Sigmoid colon (tissue), 7 donors: ENCODE measurements around the gene TMEM86B. TPM values are rescaled to one million over a fixed set of nuclear protein-coding genes. Genes with fewer than 3 reads are reported as not detected.

Experiments used
- DNase-seq: peaks from one replicate; pipeline ENCODE4 v3.0.0-alpha.2; 2019
- H3K27ac ChIP-seq, 4 donors: fragments of 200-600 bp; sonication (generic); one replicate each; pipeline ENCODE4 v1.5.1; 2016 to 2019; ENCODE audit warnings: mild to moderate bottlenecking in 1 of 4
- H3K27me3 ChIP-seq, 3 donors: fragments of 200-600 bp; sonication (generic); one replicate each; pipeline ENCODE4 v1.5.1; 2019; ENCODE audit warnings: mild to moderate bottlenecking in 1 of 3
- H3K36me3 ChIP-seq, 4 donors: fragments of 200-600 bp; sonication (generic); one replicate each; pipeline ENCODE4 v1.5.1; 2016 to 2019
- H3K4me1 ChIP-seq, 4 donors: fragments of 200-600 bp; sonication (generic); one replicate each; pipeline ENCODE4 v1.5.1; 2017 to 2019
- H3K4me3 ChIP-seq, 4 donors: fragments of 200-600 bp; sonication (generic); one replicate each; pipeline ENCODE4 v1.5.1; 2017 to 2019; ENCODE audit warnings: mild to moderate bottlenecking in 2 of 4, moderate library complexity in 1 of 4
- H3K9me3 ChIP-seq, 4 donors: fragments of 200-600 bp in 3 of 4; sonication (generic) in 3 of 4; one replicate each; pipeline versions ENCODE4 v1.5.1 to v1.6.1; 2013 to 2019
- EP300 ChIP-seq, 4 donors: sonication (generic); formaldehyde crosslinking; IDR thresholded peaks; one replicate each; pipeline ENCODE4 v1.6.1; 2017; ENCODE audit warnings: antibody characterized with exemption in 4 of 4
- POLR2A ChIP-seq, 2 donors: fragments of 450-650 bp; IDR thresholded peaks; one replicate each; pipeline ENCODE4 v1.6.1; 2016; ENCODE audit warnings: antibody characterized with exemption in 2 of 2, mild to moderate bottlenecking in 2 of 2, moderate library complexity in 2 of 2
- POLR2AphosphoS5 ChIP-seq, 4 donors: sonication (generic); formaldehyde crosslinking; IDR thresholded peaks; one replicate each; pipeline ENCODE4 v1.6.1; 2017; ENCODE audit warnings: antibody characterized with exemption in 4 of 4
- WGBS, 2 donors: extraction: QIAGEN DNeasy Blood & Tissue Kit; methylation state at CpG; one replicate each; pipeline ENCODE4 v1.1.7; 2013; 5-methylcytosine and 5-hydroxymethylcytosine counted together
- intact Hi-C: fragments of 100-400 bp; cut with DNase I; formaldehyde crosslinking; loops from one replicate; pipeline ENCODE4 v1.15.1; 2023
- polyA plus RNA-seq, 3 donors: library from polyadenylated mRNA; stranded (reverse); fragments of 200-250 nt; gene quantifications; one replicate each; pipeline ENCODE4 v1.2.3, GENCODE V29; 2013
- total RNA-seq, 4 donors: library from RNA; depleted of rRNA; stranded (reverse); fragments of >200 nt; gene quantifications; one replicate each; pipeline ENCODE4 v1.1.0, GENCODE V29; 2016
- TF ChIP-seq, protein P1 (sequence below), 4 experiments: fragments of 450-650 bp in 3 of 4; fragments of 200-600 bp in 1 of 4; IDR thresholded peaks; one replicate each; pipeline ENCODE4 v1.5.1; 2016 to 2019; ENCODE audit warnings: antibody characterized with exemption in 4 of 4, mild to moderate bottlenecking in 3 of 4, moderate library complexity in 2 of 4
- donor health status: healthy with polysubstance abuse.
- donor health status: Bipolar disorder and iron deficiency.
- donor health status: healthy.

TMEM86B gene
- total and polyA plus RNA-seq, 7 donors, result 0.69 to 7.9 (median 1.8) TPM

DNA sequence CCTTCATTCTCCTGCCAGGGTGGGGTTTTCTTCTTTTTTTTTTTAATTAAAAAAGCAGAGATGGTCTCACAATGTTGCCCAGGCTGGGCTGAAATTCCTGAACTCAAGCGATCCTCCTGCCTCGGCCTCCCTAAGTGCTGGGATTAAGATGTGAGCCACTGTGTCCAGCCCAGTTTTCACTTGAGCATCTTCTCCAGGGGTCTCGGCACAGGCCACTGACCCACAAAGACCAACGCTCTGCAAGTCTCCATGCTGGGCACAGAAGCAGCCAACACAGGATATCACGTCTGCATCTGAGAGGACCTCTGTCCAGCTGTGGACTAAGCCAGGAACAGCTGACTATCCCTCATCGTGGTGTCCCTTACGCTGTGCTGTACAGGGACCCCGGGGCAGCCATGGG lies 9.5 kb upstream of the TMEM86B start:
- Histone ChIP-seq H3K4me1 (no peaks in the 10 kb centered on the region), H3K4me3 (no peak overlapping the region), H3K36me3 (peaks cover 44 to 97% (median 74%) of the 10 kb centered on the region in 4 donors), H3K27me3 (no peaks in the 10 kb centered on the region), H3K9me3 (no peaks in the 10 kb centered on the region), H3K27ac (no peak overlapping the region)
- WGBS, 2 donors, result 95 to 97% methylated on average over 8 of the region's 8 CpGs
- intact Hi-C loops, result no loop called here
- no peak for DNase-seq
- TF ChIP-seq POLR2A (IDR thresholded peaks at IDR 0.05), result no peak
- TF ChIP-seq EP300 (IDR thresholded peaks at IDR 0.05), result no peak
- no peak for TF ChIP-seq POLR2AphosphoS5 (IDR thresholded peaks at IDR 0.05)

- no peak overlapping the region for H3K4me3 ChIP-seq
- no peaks in the 10 kb centered on the region for H3K27me3 ChIP-seq
- 88 to 89% methylated on average over 5 of the region's 5 CpGs for WGBS, 2 donors
- H3K27ac ChIP-seq, result no peak overlapping the region
- no peak for TF ChIP-seq POLR2AphosphoS5 (IDR thresholded peaks at IDR 0.05)
- peaks cover 41 to 84% (median 60%) of the 10 kb centered on the region in 4 donors for H3K36me3 ChIP-seq
- intact Hi-C loops, result no loop called here
- DNase-seq, result no peak
- H3K4me1 ChIP-seq, result peaks cover 0 to 14% (median 12%) of the 10 kb centered on the region in 4 donors
- no peaks in the 10 kb centered on the region for H3K9me3 ChIP-seq
These were observed 4.4 kb upstream of the TMEM86B start for GRCh38 chr19:55232986-55233385.

GRCh38 chr19:55232286-55232602 lies 3.7 kb upstream of the TMEM86B start:
- Histone ChIP-seq H3K4me3 (no peak overlapping the region), H3K36me3 (peaks cover 36 to 76% (median 53%) of the 10 kb centered on the region in 4 donors), H3K27ac (no peak overlapping the region), H3K9me3 (no peaks in the 10 kb centered on the region), H3K4me1 (peaks cover 0 to 21% (median 19%) of the 10 kb centered on the region in 4 donors), H3K27me3 (no peaks in the 10 kb centered on the region)
- no peak for DNase-seq
- intact Hi-C loops, result no loop called here
- WGBS, 2 donors, result 80 to 94% methylated on average over 12 of the region's 12 CpGs
- TF ChIP-seq, protein P1, sequence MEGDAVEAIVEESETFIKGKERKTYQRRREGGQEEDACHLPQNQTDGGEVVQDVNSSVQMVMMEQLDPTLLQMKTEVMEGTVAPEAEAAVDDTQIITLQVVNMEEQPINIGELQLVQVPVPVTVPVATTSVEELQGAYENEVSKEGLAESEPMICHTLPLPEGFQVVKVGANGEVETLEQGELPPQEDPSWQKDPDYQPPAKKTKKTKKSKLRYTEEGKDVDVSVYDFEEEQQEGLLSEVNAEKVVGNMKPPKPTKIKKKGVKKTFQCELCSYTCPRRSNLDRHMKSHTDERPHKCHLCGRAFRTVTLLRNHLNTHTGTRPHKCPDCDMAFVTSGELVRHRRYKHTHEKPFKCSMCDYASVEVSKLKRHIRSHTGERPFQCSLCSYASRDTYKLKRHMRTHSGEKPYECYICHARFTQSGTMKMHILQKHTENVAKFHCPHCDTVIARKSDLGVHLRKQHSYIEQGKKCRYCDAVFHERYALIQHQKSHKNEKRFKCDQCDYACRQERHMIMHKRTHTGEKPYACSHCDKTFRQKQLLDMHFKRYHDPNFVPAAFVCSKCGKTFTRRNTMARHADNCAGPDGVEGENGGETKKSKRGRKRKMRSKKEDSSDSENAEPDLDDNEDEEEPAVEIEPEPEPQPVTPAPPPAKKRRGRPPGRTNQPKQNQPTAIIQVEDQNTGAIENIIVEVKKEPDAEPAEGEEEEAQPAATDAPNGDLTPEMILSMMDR (IDR thresholded peaks at IDR 0.05), result no peak
- no peak for TF ChIP-seq EP300 (IDR thresholded peaks at IDR 0.05)
- no peak for TF ChIP-seq POLR2A (IDR thresholded peaks at IDR 0.05)
- TF ChIP-seq POLR2AphosphoS5 (IDR thresholded peaks at IDR 0.05), result no peak

GRCh38 chr19:55231391-55232285 lies 3.1 kb upstream of the TMEM86B start:
- intact Hi-C loops, result no loop called here
- Histone ChIP-seq H3K27ac (no peak overlapping the region), H3K4me3 (no peak overlapping the region), H3K36me3 (peaks cover 30 to 76% (median 47%) of the 10 kb centered on the region in 4 donors), H3K27me3 (no peaks in the 10 kb centered on the region), H3K9me3 (no peaks in the 10 kb centered on the region), H3K4me1 (peaks cover 0 to 24% (median 19%) of the 10 kb centered on the region in 4 donors)
- WGBS, 2 donors, result 95% methylated on average over 30 of the region's 30 CpGs
- TF ChIP-seq POLR2AphosphoS5 (IDR thresholded peaks at IDR 0.05) (no peak), EP300 (IDR thresholded peaks at IDR 0.05) (no peak), POLR2A (IDR thresholded peaks at IDR 0.05) (no peak)
- TF ChIP-seq, protein P1 (IDR thresholded peaks at IDR 0.05), result no peak
- peak; percentile 56 for DNase-seq

DNA sequence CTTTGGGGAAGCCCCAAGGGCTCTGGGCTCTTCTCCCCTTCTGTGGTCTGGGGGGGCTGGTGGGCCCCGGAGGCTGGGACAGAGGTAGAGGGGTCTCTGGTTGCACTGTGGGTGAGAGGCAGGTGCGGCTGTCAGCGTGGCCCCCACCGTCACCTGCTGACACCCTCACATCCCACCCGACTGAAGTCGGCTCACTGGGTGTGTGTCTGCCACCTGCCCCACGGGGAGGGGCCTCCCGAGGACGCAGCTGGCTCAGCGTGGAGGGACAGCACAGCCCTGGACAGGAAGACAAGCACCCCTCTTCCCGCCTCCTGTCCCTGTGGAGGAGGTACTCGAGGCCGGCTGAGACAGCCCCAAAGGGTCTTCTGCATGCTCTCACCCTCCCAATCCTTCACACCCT lies 2.2 kb upstream of the TMEM86B start:
- H3K36me3 ChIP-seq, result peaks cover 23 to 75% (median 39%) of the 10 kb centered on the region in 4 donors
- no peaks in the 10 kb centered on the region for H3K9me3 ChIP-seq
- H3K4me3 ChIP-seq, result no peak overlapping the region
- 91 to 92% methylated on average over 13 of the region's 13 CpGs for WGBS, 2 donors
- no peak for DNase-seq
- intact Hi-C loops, result no loop called here
- no peak overlapping the region for H3K27ac ChIP-seq
- H3K4me1 ChIP-seq, result peaks cover 0 to 24% (median 19%) of the 10 kb centered on the region in 4 donors
- TF ChIP-seq POLR2AphosphoS5 (IDR thresholded peaks at IDR 0.05) (no peak), EP300 (IDR thresholded peaks at IDR 0.05) (no peak), POLR2A (IDR thresholded peaks at IDR 0.05) (no peak)
- TF ChIP-seq, protein P1 (IDR thresholded peaks at IDR 0.05), result no peak
- H3K27me3 ChIP-seq, result no peaks in the 10 kb centered on the region
